ENCODE measurements around the gene GRN. TPM values are rescaled to one million over a fixed set of nuclear protein-coding genes. Genes with fewer than 3 reads are reported as not detected.
"Not testable (repeated sequence)": the region's sequence is repeated elsewhere in the genome, so short reads cannot be mapped to it uniquely, and the experiment has no call there.

GRN gene
- total RNA-seq, 2 donors from 2014 or later, result 65.0 to 73.0 TPM

GRCh38 chr17:44315760-44316731 is 29.1 kb upstream of the GRN start:
- Mint-ChIP-seq H3K36me3 (no peaks in the 10 kb centered on the region), H3K9me3 (no peaks in the 10 kb centered on the region), H3K27ac (peak overlapping the region in 1 of 2 donors; percentile 0)
- ATAC-seq, result no peak
- DNase-seq (ENCODE audit: low spot score in 2 of 2), result no peak

- DNase-seq (ENCODE audit: low spot score in 2 of 2), result no peak
- no peak overlapping the region for H3K27ac Mint-ChIP-seq
- no peaks in the 10 kb centered on the region for H3K36me3 Mint-ChIP-seq
- H3K9me3 Mint-ChIP-seq, result no peaks in the 10 kb centered on the region
- no peak for ATAC-seq
Observed at GRCh38 chr17:44317545-44317944, 27.6 kb upstream of the GRN start.

- DNase-seq (ENCODE audit: low spot score in 2 of 2), result no peak
- Mint-ChIP-seq H3K27ac (no peak overlapping the region), H3K36me3 (no peaks in the 10 kb centered on the region), H3K9me3 (no peaks in the 10 kb centered on the region)
- ATAC-seq, result no peak
Observed at GRCh38 chr17:44318077-44318892, 26.8 kb upstream of the GRN start.

- ATAC-seq (no peak), DNase-seq (ENCODE audit: low spot score in 2 of 2) (no peak)
- no peak overlapping the region for H3K27ac Mint-ChIP-seq
- no peaks in the 10 kb centered on the region for H3K9me3 Mint-ChIP-seq
- no peaks in the 10 kb centered on the region for H3K36me3 Mint-ChIP-seq
Observed at GRCh38 chr17:44320066-44320465, 25.0 kb upstream of the GRN start.

DNA sequence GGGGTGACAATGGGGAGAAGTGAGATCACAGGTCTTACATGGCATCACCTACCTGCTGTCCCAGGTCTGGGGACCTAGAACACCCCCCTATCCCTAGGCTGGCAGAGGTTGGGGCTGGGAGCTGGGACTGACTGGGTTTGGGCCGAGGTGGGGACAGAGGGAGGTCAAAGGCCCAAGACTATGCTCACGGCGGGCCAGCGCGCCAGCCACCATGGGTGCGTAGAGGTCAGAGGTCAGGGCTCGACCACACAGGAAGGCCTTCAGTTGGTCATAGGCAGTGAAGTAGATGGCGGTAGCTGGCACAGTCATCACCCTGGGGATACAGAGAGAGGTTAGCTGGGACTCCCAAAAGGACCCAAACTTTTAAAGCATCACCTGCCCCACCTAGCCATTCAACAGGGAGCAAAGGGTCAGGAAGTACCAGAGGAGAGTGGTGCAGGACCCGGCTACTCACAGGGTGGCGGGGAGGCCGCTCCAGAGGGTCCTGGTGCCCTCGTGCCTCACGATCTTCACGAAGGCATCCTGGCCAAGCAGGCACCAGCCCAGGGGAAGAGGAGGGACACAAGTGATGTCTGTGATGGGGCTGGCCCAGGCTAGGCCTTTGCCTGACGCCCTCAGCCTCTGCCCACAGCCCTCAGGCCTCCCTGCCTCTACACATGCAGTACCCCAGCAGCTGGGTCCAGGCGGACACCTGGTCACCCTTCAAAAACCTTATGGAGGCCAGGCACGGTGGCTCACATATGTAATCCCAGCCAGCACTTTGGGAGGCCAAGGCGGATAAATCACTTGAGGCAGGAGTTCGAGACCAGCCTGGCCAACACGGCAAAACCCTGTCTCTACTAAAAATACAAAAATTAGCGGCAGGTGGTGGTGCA is 23.6 kb upstream of the GRN start:
- peak overlapping the region in 1 of 2 donors; percentile 36 for H3K27ac Mint-ChIP-seq
- no peak for ATAC-seq
- no peaks in the 10 kb centered on the region for H3K9me3 Mint-ChIP-seq

GRCh38 chr17:44322236-44322895 is 22.7 kb upstream of the GRN start:
- H3K27ac Mint-ChIP-seq, result no peak overlapping the region
- H3K36me3 Mint-ChIP-seq, result peaks cover 0 to 5% of the 10 kb centered on the region in 2 donors
- no peak for ATAC-seq
- no peaks in the 10 kb centered on the region for H3K9me3 Mint-ChIP-seq
- no peak for DNase-seq (ENCODE audit: low spot score in 2 of 2)

More for the DNA sequence above, 23.6 kb upstream of the GRN start:
- H3K36me3 Mint-ChIP-seq, result peaks cover 0 to 5% of the 10 kb centered on the region in 2 donors
- no peak for DNase-seq (ENCODE audit: low spot score in 2 of 2)

DNA sequence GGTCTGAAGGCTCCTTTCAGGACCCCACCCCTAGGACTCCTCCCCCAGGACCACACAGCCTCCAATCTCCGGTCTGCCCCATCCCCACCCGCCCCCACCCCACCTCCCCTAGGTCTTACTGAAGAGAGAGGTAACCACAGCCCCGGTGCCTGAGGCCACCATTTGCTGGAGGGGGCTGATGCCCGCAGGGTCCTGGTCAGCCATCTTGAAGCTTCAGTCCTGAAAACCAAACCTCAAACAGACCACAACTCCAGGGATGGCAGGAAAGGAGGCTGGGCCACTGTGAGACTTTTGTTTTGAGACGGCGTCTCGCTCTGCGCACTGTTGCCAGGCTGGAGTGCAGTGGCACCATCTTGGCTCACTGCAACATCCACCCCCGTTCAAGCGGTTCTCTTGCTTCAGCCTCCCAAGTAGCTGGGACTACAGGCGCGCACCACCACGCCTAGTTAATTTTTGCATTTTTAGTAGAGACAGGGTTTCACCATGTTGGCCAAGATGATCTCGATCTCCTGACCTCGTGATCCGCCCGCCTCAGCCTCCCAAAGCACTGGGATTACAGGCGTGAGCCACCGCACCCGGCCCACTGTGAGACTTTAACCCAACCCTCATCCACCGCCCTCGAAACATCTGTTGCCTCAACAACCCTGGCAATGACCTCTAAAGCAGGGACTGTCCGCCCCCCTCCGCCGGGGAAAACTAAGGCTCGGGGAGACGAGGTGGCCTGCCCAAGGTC is 21.6 kb upstream of the GRN start:
- peak overlapping the region; percentile 44 to 63 for H3K27ac Mint-ChIP-seq

DNA sequence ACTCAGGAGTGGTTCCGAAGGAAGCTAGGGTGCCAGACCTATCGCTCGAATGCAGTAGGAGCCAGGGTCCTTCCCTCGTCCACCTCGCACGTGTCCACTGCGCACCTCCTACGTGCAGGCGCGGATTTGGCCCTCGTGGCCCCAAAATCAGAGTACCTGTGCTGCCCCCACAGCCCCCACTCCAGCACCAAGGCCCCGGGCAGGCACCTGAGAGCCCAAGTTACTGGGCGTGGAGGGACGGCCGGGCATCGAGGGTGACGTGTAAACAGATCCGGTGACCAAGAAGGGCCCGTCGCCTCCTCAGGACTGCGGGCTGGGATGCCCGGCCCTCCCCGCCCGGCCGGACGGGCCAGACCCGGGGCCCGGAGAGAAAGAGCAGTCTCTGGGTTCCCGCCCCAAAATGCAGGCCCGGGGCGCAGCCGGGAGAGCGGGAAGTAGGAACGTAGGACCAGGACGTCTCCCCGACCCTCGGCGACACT is 21.0 kb upstream of the GRN start:
- no peaks in the 10 kb centered on the region for H3K9me3 Mint-ChIP-seq
- DNase-seq (ENCODE audit: low spot score in 2 of 2), result peak in 1 of 2 donors; percentile 65
- peak in 1 of 2 donors; percentile 15 for ATAC-seq
- H3K36me3 Mint-ChIP-seq, result peaks cover 0 to 5% of the 10 kb centered on the region in 2 donors
- H3K27ac Mint-ChIP-seq, result peak overlapping the region; percentile 44 to 63

More for the DNA sequence above, 21.6 kb upstream of the GRN start:
- DNase-seq (ENCODE audit: low spot score in 2 of 2) (no peak), ATAC-seq (no peak)
- Mint-ChIP-seq H3K9me3 (no peaks in the 10 kb centered on the region), H3K36me3 (peaks cover 0 to 5% of the 10 kb centered on the region in 2 donors)

- peaks cover 0 to 5% of the 10 kb centered on the region in 2 donors for H3K36me3 Mint-ChIP-seq
- ATAC-seq, result peak; percentile 80 to 81
Observed at GRCh38 chr17:44324571-44325275, 20.4 kb upstream of the GRN start, which contains the start of gene SLC25A39. Gene SLC25A39, minus strand, starts transcription at chr17:44324823. Its CDS starts 1,261 bp downstream, at chr17:44323562.

DNA sequence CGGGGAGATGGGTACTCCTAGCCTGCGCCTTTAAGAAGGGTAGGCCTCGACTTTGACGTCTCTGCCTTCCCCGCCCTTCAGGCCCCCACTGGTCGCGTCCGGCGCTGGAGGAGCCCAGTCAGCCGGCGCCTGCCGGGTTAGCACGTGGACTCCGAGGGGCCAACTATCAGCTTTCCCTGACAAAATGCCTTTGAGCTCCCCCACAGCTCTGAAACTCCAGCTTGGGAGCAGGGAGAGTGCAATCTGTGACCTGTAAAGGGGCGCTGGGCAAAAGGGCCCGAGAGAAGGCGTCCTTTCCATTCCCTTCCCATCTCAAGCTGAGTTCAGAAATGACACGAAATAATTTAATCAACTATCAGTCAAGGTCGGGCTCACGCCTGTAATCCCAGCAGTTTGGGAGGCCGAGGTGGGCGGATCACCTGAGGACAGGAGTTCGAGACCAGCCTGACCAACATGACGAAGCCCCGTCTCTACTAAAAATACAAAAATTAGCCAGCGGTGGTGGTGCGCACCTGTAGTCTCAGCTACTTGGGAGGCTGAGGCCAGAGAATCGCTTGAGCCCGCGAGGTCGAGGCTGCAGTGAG is 18.1 kb upstream of the GRN start:
- H3K27ac Mint-ChIP-seq, result peak overlapping the region; percentile 87 to 95
- H3K9me3 Mint-ChIP-seq, result no peaks in the 10 kb centered on the region
- peak; percentile 85 to 90 for DNase-seq (ENCODE audit: low spot score in 2 of 2)
- ATAC-seq, result peak; percentile 46 to 77
- H3K36me3 Mint-ChIP-seq, result peaks cover 0 to 5% of the 10 kb centered on the region in 2 donors

More at GRCh38 chr17:44324571-44325275, 20.4 kb upstream of the GRN start, which contains the start of gene SLC25A39:
- peak; percentile 96 to 99 for DNase-seq (ENCODE audit: low spot score in 2 of 2)
- Mint-ChIP-seq H3K9me3 (no peaks in the 10 kb centered on the region), H3K27ac (peak within 1 kb of the TSS; percentile 95 to 97)

- DNase-seq (ENCODE audit: low spot score in 2 of 2) (no peak), ATAC-seq (no peak)
- H3K36me3 Mint-ChIP-seq, result peaks cover 0 to 5% of the 10 kb centered on the region in 2 donors
- H3K27ac Mint-ChIP-seq, result peak overlapping the region; percentile 60 to 95
- H3K9me3 Mint-ChIP-seq, result no peaks in the 10 kb centered on the region
Observed at GRCh38 chr17:44327715-44328449, 17.2 kb upstream of the GRN start.

- not testable (repeated sequence) for ATAC-seq; H3K27ac Mint-ChIP-seq; H3K9me3 Mint-ChIP-seq; DNase-seq (ENCODE audit: low spot score in 2 of 2); H3K36me3 Mint-ChIP-seq
Observed at GRCh38 chr17:44329516-44329915, 15.6 kb upstream of the GRN start.

DNA sequence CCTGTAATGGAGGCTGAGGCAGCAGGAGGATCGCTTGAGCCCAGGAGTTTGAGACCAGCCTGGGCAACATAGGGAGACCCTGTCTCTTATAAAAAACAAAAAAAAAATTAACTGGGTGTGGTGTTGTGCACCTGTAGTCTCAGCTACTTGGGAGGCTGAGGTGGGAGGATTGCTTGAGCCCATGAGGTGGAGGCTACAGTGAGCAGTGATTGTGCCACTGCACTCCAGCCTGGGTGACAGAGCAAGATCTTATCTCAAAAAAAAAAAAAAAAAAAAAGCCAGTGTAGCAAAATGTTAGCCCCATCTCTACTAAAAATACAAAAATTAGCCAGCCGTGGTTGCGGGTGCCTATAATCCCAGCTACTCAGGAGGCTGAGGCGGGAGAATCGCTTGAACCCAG is 14.8 kb upstream of the GRN start:
- H3K27ac Mint-ChIP-seq; ATAC-seq; H3K9me3 Mint-ChIP-seq; DNase-seq (ENCODE audit: low spot score in 2 of 2); H3K36me3 Mint-ChIP-seq: not testable (repeated sequence)

Measured in activated naive CD4-positive, alpha-beta T cell treated with anti-CD3 and anti-CD28 coated beads, Interleukin-2, amount 50 U/mL, for 72 hours (primary cell).